Measurements from ENCODE around the gene STX10. TPM values are rescaled to one million over a fixed set of nuclear protein-coding genes. Genes with fewer than 3 reads are reported as not detected.

The STX10 gene
- total RNA-seq, 4 donors from 2014 or later = 50.2 to 62.6 (median 56.6) TPM

GRCh38 chr19:13112555-13112954 lies 37.6 kb downstream of the STX10 start:
- 88% methylated on average over 2 of the region's 10 CpGs for WGBS
- no peaks in the 10 kb centered on the region for H3K9me3 ChIP-seq
- DNase-seq (ENCODE audit: extremely low spot score) = no peak
- no peak for TF ChIP-seq CTCF (IDR thresholded peaks at IDR 0.05)
- TF ChIP-seq POLR2AphosphoS5 (IDR thresholded peaks at IDR 0.05) = no peak
- no peak for TF ChIP-seq POLR2A (IDR thresholded peaks at IDR 0.05; ENCODE audit: low read depth)
- TF ChIP-seq EP300 (IDR thresholded peaks at IDR 0.05) = no peak
- H3K4me3 ChIP-seq = no peak overlapping the region
- peaks cover 0 to 65% (median 53%) of the 10 kb centered on the region in 4 donors for H3K36me3 ChIP-seq
- H3K4me1 ChIP-seq = peaks cover 18 to 24% (median 22%) of the 10 kb centered on the region in 4 donors
- H3K27me3 ChIP-seq = no peaks in the 10 kb centered on the region
- H3K27ac ChIP-seq (replicated peaks in 1 of 4) = no peak overlapping the region
- intact Hi-C loops (cut with DNase I) = no loop called here

- DNase-seq (ENCODE audit: extremely low spot score) = no peak
- Histone ChIP-seq H3K36me3 (peaks cover 0 to 74% (median 55%) of the 10 kb centered on the region in 4 donors), H3K4me1 (peaks cover 0 to 3% (median 2%) of the 10 kb centered on the region in 4 donors), H3K9me3 (no peaks in the 10 kb centered on the region), H3K4me3 (no peak overlapping the region), H3K27ac (replicated peaks in 1 of 4) (no peak overlapping the region), H3K27me3 (no peaks in the 10 kb centered on the region)
- WGBS = 89% methylated on average over 7 of the region's 15 CpGs
- TF ChIP-seq POLR2AphosphoS5 (IDR thresholded peaks at IDR 0.05) = no peak
- TF ChIP-seq CTCF (IDR thresholded peaks at IDR 0.05) = no peak
- TF ChIP-seq EP300 (IDR thresholded peaks at IDR 0.05) = no peak
- no peak for TF ChIP-seq POLR2A (IDR thresholded peaks at IDR 0.05; ENCODE audit: low read depth)
- intact Hi-C loops (cut with DNase I) = no loop called here
These were observed 40.0 kb downstream of the STX10 start for GRCh38 chr19:13110099-13110610.

GRCh38 chr19:13109361-13110098 lies 40.6 kb downstream of the STX10 start:
- peaks cover under 1 to 7% (median 3%) of the 10 kb centered on the region in 4 donors for H3K4me1 ChIP-seq
- 96% methylated on average over 20 of the region's 30 CpGs for WGBS
- H3K27me3 ChIP-seq = no peaks in the 10 kb centered on the region
- H3K36me3 ChIP-seq = peaks cover 0 to 69% (median 51%) of the 10 kb centered on the region in 4 donors
- TF ChIP-seq CTCF (IDR thresholded peaks at IDR 0.05) (no peak), EP300 (IDR thresholded peaks at IDR 0.05) (no peak), POLR2A (IDR thresholded peaks at IDR 0.05; ENCODE audit: low read depth) (no peak), POLR2AphosphoS5 (IDR thresholded peaks at IDR 0.05) (no peak)
- H3K27ac ChIP-seq (replicated peaks in 1 of 4) = no peak overlapping the region
- no peaks in the 10 kb centered on the region for H3K9me3 ChIP-seq
- H3K4me3 ChIP-seq = no peak overlapping the region
- intact Hi-C loops (cut with DNase I) = no loop called here
- no peak for DNase-seq (ENCODE audit: extremely low spot score)

GRCh38 chr19:13104848-13105711 lies 45.1 kb downstream of the STX10 start:
- H3K27ac ChIP-seq (replicated peaks in 1 of 4) = peak overlapping the region; percentile 28 to 70 (median 64)
- DNase-seq (ENCODE audit: extremely low spot score) = no peak
- TF ChIP-seq CTCF (IDR thresholded peaks at IDR 0.05) (no peak), POLR2AphosphoS5 (IDR thresholded peaks at IDR 0.05) (no peak), POLR2A (IDR thresholded peaks at IDR 0.05; ENCODE audit: low read depth) (no peak), EP300 (IDR thresholded peaks at IDR 0.05) (no peak)
- peak overlapping the region; percentile 29 to 49 (median 31) for H3K4me3 ChIP-seq
- H3K4me1 ChIP-seq = peaks cover 35 to 50% (median 47%) of the 10 kb centered on the region in 4 donors
- intact Hi-C loops (cut with DNase I) = no loop called here
- WGBS = 48% methylated on average over 21 of the region's 29 CpGs
- no peaks in the 10 kb centered on the region for H3K9me3 ChIP-seq
- no peaks in the 10 kb centered on the region for H3K27me3 ChIP-seq
- peaks cover 0 to 38% (median 22%) of the 10 kb centered on the region in 4 donors for H3K36me3 ChIP-seq

Measured in esophagus muscularis mucosa (tissue), 4 donors.